GM19468 (cell line): ENCODE results near the gene PHF3.

ENCODE experiments used
- ATAC-seq: cut with Tn5 transposase; IDR thresholded peaks from one replicate; pipeline ENCODE4 v1.9.1; 2021; ENCODE audit warnings: mild to moderate bottlenecking, moderate library complexity, moderate number of reproducible peaks; ENCODE audit not compliant: unreplicated experiment; ENCODE audit errors: extremely low read depth

Gene PHF3

GRCh38 chr6:63644668-63645326 is 9.2 kb downstream of the PHF3 start:
- ATAC-seq = no peak

- ATAC-seq = no peak
Measured at GRCh38 chr6:63649269-63649668, 13.7 kb downstream of the PHF3 start.

- ATAC-seq = no peak
Measured at GRCh38 chr6:63649847-63650265, 14.3 kb downstream of the PHF3 start.

GRCh38 chr6:63652980-63653379 is 17.4 kb downstream of the PHF3 start:
- no peak for ATAC-seq

- no peak for ATAC-seq
Measured at GRCh38 chr6:63660757-63661156, 25.2 kb downstream of the PHF3 start.

- no peak for ATAC-seq
Measured at GRCh38 chr6:63661769-63662168, 26.2 kb downstream of the PHF3 start.

GRCh38 chr6:63663147-63663955 is 27.7 kb downstream of the PHF3 start:
- no peak for ATAC-seq

GRCh38 chr6:63663956-63664281 is 28.3 kb downstream of the PHF3 start:
- no peak for ATAC-seq

GRCh38 chr6:63671098-63671754 is 35.6 kb downstream of the PHF3 start:
- ATAC-seq = no peak

- no peak for ATAC-seq
Measured at GRCh38 chr6:63672582-63673129, 37.1 kb downstream of the PHF3 start.

- ATAC-seq = no peak
Measured at GRCh38 chr6:63673692-63674091, 38.1 kb downstream of the PHF3 start.

- no peak for ATAC-seq
Measured at GRCh38 chr6:63674635-63675034, 39.0 kb downstream of the PHF3 start.

GRCh38 chr6:63675138-63675537 is 39.5 kb downstream of the PHF3 start:
- ATAC-seq = no peak

GRCh38 chr6:63676412-63677114 is 41.0 kb downstream of the PHF3 start:
- no peak for ATAC-seq

- no peak for ATAC-seq
Measured at GRCh38 chr6:63677282-63677681, 41.7 kb downstream of the PHF3 start.

- no peak for ATAC-seq
Measured at GRCh38 chr6:63683071-63683603, 47.5 kb downstream of the PHF3 start.

GRCh38 chr6:63685446-63686379 is 50.1 kb downstream of the PHF3 start:
- ATAC-seq = peak; percentile 74

- no peak for ATAC-seq
Measured at GRCh38 chr6:63689421-63689820, 53.8 kb downstream of the PHF3 start.

GRCh38 chr6:63690221-63690620 is 54.6 kb downstream of the PHF3 start:
- ATAC-seq = no peak
